Calu3 (cell line): ENCODE measurements around the gene BAD. TPM values are rescaled to one million over a fixed set of nuclear protein-coding genes. Genes with fewer than 3 reads are reported as not detected.

Experiments used
- BruUV-seq: library from RNA; stranded (reverse); fragments of 400-500 nt; replicated peaks from 2 replicates; lab custom pipeline; 2021; lab: Mats Ljungman, UMichigan
- CTCF ChIA-PET: fragments of 300-600 bp; sonication (Branson Sonifier 250); formaldehyde crosslinking; loops from one replicate; lab custom pipeline; 2022; ENCODE audit warnings: antibody characterized with exemption; lab: Charles Lee
- DNase-seq: peaks from one replicate; pipeline ENCODE4 v3.0.0; 2022
- H3K27ac Mint-ChIP-seq: one replicate; pipeline ENCODE4 v1.8.0; 2022; ENCODE audit warnings: mixed read lengths; ENCODE audit not compliant: unreplicated experiment
- H3K27me3 Mint-ChIP-seq: one replicate; pipeline ENCODE4 v1.8.0; 2022; ENCODE audit warnings: mixed read lengths; ENCODE audit not compliant: unreplicated experiment
- H3K36me3 Mint-ChIP-seq: one replicate; pipeline ENCODE4 v1.8.0; 2022; ENCODE audit warnings: mild to moderate bottlenecking, moderate library complexity, mixed read lengths; ENCODE audit not compliant: insufficient read depth, unreplicated experiment
- H3K4me1 Mint-ChIP-seq: one replicate; pipeline ENCODE4 v1.8.0; 2022; ENCODE audit warnings: mild to moderate bottlenecking, low read depth, mixed read lengths; ENCODE audit not compliant: unreplicated experiment
- H3K4me3 Mint-ChIP-seq: one replicate; pipeline ENCODE4 v1.8.0; 2022; ENCODE audit warnings: mild to moderate bottlenecking, low read depth, moderate library complexity, mixed read lengths; ENCODE audit not compliant: unreplicated experiment
- H3K9me3 Mint-ChIP-seq: one replicate; pipeline ENCODE4 v1.8.0; 2022; ENCODE audit warnings: low read depth, mixed read lengths; ENCODE audit not compliant: unreplicated experiment
- CTCF ChIP-seq: fragments of 200-600 bp; IDR thresholded peaks from one replicate; pipeline ENCODE4 v1.8.0; 2022; ENCODE audit warnings: antibody characterized with exemption; ENCODE audit not compliant: unreplicated experiment
- intact Hi-C: fragments of 100-400 bp; cut with micrococcal nuclease; formaldehyde crosslinking; loops from one replicate; pipeline ENCODE4 v1.10.0; 2022; ENCODE audit not compliant: unreplicated experiment
- total RNA-seq: library from RNA; stranded (reverse); gene quantifications from 2 replicates; pipeline ENCODE4 v1.2.3, GENCODE V29; 2022

The BAD gene
- total RNA-seq, 1 experiment from 2014 or later, result 30.2 TPM

- no peak for TF ChIP-seq CTCF
- CTCF ChIA-PET, result interaction anchor here (0.6 to 0.8 kb wide), 3 partner anchors 45 to 442 kb away, joined by 3 to 7 read pairs (median 4); no protein-coding TSS in a partner anchor
- Mint-ChIP-seq H3K4me3 (peak overlapping the region; percentile 92), H3K27ac (peak overlapping the region; percentile 50), H3K27me3 (no peaks in the 10 kb centered on the region), H3K36me3 (peaks cover 81% of the 10 kb centered on the region), H3K9me3 (no peaks in the 10 kb centered on the region), H3K4me1 (peaks cover 7% of the 10 kb centered on the region)
- intact Hi-C loops, result no loop called here
- BruUV-seq, result no TSS peak
- no peak for DNase-seq
Measured at GRCh38 chr11:64229744-64230170, 54.7 kb downstream of the BAD start.

- no peak for TF ChIP-seq CTCF
- H3K36me3 Mint-ChIP-seq, result peaks cover 86% of the 10 kb centered on the region
- H3K9me3 Mint-ChIP-seq, result no peaks in the 10 kb centered on the region
- peak overlapping the region; percentile 92 for H3K4me3 Mint-ChIP-seq
- peak overlapping the region; percentile 50 for H3K27ac Mint-ChIP-seq
- peaks cover 7% of the 10 kb centered on the region for H3K4me1 Mint-ChIP-seq
- DNase-seq, result no peak
- H3K27me3 Mint-ChIP-seq, result no peaks in the 10 kb centered on the region
- intact Hi-C loops, result no loop called here
- TSS peak; percentile 3 for BruUV-seq
- CTCF ChIA-PET, result interaction anchor here (0.8 kb wide), 1 partner anchor 404 kb away, joined by 7 read pairs; no protein-coding TSS in a partner anchor
Measured at GRCh38 chr11:64229090-64229743, 55.2 kb downstream of the BAD start.

GRCh38 chr11:64227405-64227956, 57.0 kb downstream of the BAD start:
- Mint-ChIP-seq H3K27ac (peak overlapping the region; percentile 14), H3K9me3 (no peaks in the 10 kb centered on the region), H3K4me1 (peaks cover 7% of the 10 kb centered on the region), H3K4me3 (peak overlapping the region; percentile 79), H3K36me3 (peaks cover 87% of the 10 kb centered on the region), H3K27me3 (no peaks in the 10 kb centered on the region)
- CTCF ChIA-PET, result interaction anchor here (1.0 kb wide), 1 partner anchor 15 kb away, joined by 3 read pairs; no protein-coding TSS in a partner anchor
- intact Hi-C loops, result no loop called here
- TF ChIP-seq CTCF, result no peak
- DNase-seq, result no peak
- no TSS peak for BruUV-seq

GRCh38 chr11:64226507-64227051, 57.9 kb downstream of the BAD start:
- intact Hi-C loops, result no loop called here
- H3K27me3 Mint-ChIP-seq, result no peaks in the 10 kb centered on the region
- peaks cover 87% of the 10 kb centered on the region for H3K36me3 Mint-ChIP-seq
- TF ChIP-seq CTCF, result no peak
- DNase-seq, result peak; percentile 44
- H3K9me3 Mint-ChIP-seq, result no peaks in the 10 kb centered on the region
- CTCF ChIA-PET, result interaction anchor here (0.6 to 1.3 kb wide), 3 partner anchors 11 to 19 kb away, joined by 3 read pairs; no protein-coding TSS in a partner anchor
- H3K27ac Mint-ChIP-seq, result peak overlapping the region; percentile 14
- H3K4me3 Mint-ChIP-seq, result peak overlapping the region; percentile 79
- TSS peak; percentile 59 for BruUV-seq
- H3K4me1 Mint-ChIP-seq, result peaks cover 7% of the 10 kb centered on the region
